ENCODE results near the gene AFAP1.
A peak's percentile ranks its signal among the peaks of the same experiment; 100 is the strongest.

The AFAP1 gene

DNA sequence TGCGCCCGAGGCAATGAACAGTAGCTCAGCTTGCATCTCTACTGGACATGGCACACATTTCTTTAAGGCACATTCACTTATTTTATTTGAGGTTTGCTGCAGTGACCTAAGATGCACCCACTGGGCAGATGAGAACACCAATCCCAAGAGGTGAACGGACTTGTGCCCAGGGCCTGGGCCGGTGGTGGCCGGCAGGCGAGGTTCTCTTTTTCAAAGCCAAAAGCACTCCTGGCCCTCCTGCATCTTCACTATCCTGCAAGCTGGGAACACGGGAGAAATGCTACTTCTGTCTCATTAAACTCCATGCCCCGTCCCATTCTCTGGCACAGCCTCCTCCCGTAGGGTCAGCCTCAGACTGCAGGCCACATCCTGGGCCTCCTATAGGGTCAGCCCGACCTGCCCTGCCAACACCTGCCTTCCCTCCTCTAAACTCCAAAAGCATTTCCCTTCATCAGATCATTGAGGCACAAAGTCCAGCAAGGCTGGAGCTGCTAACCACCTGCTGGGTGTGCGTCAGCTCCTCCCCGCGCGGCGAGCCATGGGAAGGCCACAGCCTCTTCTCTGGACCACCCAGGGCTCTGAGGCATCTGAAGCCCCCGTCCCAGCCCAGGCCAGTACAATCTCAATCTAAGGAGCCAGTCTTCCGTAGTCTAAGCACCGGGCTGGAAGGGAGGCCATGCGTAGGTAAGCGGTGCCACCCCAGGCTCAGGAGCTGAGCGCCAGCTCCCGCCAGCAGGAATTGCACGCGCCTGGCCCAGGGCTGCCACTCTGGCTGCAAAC, 166.1 kb downstream of the AFAP1 start:
- no peak for DNase-seq (ENCODE audit: low read depth)
- H3K4me3 ChIP-seq (ENCODE audit: low read depth, low read length): no peak overlapping the region
- no peak for TF ChIP-seq CTCF (IDR thresholded peaks at IDR 0.05; ENCODE audit: control insufficient read depth, extremely low read depth, insufficient read depth)

DNA sequence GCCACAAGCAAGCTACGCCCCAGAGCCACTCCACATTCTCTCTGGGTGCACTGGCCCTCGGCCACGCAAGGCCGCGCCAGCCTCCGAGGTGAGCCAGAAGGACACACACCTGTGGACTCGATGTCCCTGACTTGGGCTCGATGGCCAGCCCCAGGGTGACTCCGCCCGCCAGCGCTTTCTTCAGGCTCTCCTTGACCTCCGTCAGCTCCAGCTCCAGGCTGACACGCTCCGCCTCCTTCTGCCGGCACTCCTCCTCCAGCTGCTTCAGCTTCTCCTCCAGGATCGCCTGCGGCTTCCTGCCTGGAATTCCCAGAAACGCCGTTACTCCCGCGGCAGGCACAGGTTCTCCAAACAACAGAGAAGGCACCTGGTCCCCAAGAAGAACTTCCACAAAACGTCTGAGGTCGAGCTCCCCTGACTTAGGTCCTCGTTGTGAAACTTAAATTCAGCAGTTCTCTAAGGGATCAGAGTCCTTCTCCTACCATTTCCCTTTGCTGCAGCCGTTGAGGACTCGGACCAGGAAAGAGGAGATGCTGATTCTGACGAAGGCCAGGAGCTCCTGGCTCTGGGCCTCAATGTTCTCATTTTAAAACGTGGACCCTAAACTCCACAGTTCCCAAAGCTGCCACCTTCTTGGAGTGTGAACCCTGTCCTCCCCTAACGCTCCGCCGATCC, 166.8 kb downstream of the AFAP1 start:
- TF ChIP-seq CTCF (IDR thresholded peaks at IDR 0.05; ENCODE audit: control insufficient read depth, extremely low read depth, insufficient read depth): no peak
- no peak overlapping the region for H3K4me3 ChIP-seq (ENCODE audit: low read depth, low read length)

DNA sequence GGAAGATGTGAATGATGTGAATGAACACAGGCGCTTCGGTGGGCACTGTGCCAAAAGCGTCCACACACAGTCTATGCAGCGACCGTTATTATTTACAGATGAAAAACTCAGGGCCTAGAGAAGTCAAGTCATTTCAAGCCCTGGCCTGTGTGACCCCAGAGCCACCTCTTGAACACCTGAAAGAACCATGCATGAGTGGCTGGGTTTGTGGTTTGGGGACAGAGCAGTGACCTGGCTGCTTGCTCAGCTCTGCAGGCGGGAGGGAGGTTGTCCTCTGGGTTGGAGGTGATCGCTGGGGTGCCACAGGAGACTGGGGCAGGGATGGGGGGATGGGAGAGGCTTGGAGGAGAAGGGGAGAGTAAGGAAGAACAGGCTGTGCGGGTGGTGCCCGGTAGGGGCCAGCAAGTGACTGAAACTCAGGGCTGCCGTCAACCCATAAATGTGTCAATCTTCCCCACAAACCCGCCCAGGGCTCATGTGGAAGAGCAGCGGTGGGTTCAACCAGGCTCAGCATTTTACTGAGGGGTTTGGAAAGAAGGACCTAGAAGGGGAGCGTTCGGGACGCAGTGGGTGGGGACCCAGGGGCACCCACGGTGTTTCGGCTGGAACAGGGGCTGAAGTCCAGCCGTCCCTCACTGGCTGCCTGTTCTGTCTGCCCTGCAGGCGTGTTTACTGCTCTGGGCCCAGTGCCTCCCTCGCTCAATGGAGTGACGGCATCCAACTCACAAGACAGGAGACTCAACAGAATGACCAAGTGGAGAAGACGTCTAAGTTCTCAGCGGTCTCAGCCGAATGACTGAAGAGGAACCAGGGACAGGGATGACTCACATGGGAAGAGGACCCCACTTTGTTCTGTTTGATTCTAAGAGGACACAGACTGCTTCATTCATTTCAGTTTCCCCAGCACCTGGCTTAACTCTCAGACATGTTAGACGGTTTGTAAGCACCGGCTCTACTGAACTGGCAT, 167.8 kb downstream of the AFAP1 start:
- no peak overlapping the region for H3K4me3 ChIP-seq (ENCODE audit: low read depth, low read length)
- no peak for DNase-seq (ENCODE audit: low read depth)
- no peak for TF ChIP-seq CTCF (IDR thresholded peaks at IDR 0.05; ENCODE audit: control insufficient read depth, extremely low read depth, insufficient read depth)

More for the DNA sequence above, 166.8 kb downstream of the AFAP1 start:
- no peak for DNase-seq (ENCODE audit: low read depth)

- no peak for TF ChIP-seq CTCF (IDR thresholded peaks at IDR 0.05; ENCODE audit: control insufficient read depth, extremely low read depth, insufficient read depth)
- no peak for DNase-seq (ENCODE audit: low read depth)
- no peak overlapping the region for H3K4me3 ChIP-seq (ENCODE audit: low read depth, low read length)
Observed at GRCh38 chr4:7771056-7771455, 168.6 kb downstream of the AFAP1 start.

DNA sequence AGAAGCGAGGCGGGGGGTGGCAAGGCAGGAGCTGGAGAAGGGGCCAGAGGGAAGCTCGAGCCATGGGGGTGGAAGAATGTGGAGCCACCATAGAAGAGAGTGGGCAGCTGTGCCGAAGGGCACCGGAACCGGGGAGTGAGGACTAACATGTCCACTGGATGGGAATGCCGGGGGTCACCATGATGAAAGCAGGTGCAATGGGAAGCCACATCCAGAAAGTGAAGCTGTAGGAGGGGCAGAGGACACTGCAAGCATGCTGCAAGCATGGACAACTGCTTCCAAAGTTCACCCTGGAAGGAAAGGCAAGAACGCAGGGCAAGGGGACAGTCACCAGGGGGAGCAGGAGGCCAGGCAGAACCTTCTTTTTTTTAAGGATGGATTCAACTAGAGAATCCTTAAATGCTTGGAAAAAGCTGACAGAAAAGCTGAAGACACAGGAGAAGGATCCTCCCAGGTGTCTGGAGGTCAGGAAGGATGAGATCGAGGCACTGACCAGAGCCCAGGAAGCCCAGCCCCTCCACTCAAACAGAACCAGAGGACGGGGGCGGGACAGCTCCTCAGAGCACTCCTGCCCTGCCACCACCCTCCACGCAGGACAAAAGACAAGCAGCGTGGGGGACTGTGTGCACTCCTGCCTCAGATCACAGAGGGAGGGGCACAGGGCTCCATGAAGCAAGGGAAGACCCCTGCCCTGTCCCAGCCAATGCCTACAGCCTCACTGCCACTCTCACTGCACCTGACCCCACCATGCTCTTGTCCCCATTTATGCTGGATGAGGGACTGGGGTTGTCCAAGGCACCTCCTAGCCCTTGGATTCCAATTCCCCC, 169.2 kb downstream of the AFAP1 start:
- DNase-seq (ENCODE audit: low read depth): no peak
- H3K4me3 ChIP-seq (ENCODE audit: low read depth, low read length): no peak overlapping the region
- peak; percentile 75 for TF ChIP-seq CTCF (IDR thresholded peaks at IDR 0.05; ENCODE audit: control insufficient read depth, extremely low read depth, insufficient read depth)

All from LNCaP clone FGC (cell line).